ENCODE results near the gene FN1. TPM values are rescaled to one million over a fixed set of nuclear protein-coding genes. Genes with fewer than 3 reads are reported as not detected.

Gene FN1
- total RNA-seq, 1 donor from 2014 or later, result 52.0 TPM

GRCh38 chr2:215383652-215384279, 52.1 kb downstream of the FN1 start:
- Histone ChIP-seq H3K4me3 (no peak overlapping the region), H3K79me2 (ENCODE audit: low read depth) (no peaks in the 10 kb centered on the region), H3K4me1 (no peaks in the 10 kb centered on the region), H4K20me1 (ENCODE audit: low read depth) (no peaks in the 10 kb centered on the region), H3K9ac (no peak overlapping the region), H3K4me2 (no peak overlapping the region), H3K27ac (no peak overlapping the region), H3K27me3 (no peaks in the 10 kb centered on the region), H3F3A (ENCODE audit: low read depth) (no peaks in the 10 kb centered on the region), H3K36me3 (no peaks in the 10 kb centered on the region), H3K9me3 (ENCODE audit: low read depth) (no peaks in the 10 kb centered on the region), H2AFZ (replicated peaks) (no peak overlapping the region)
- Mint-ChIP-seq H3K9me3 (no peaks in the 10 kb centered on the region), H3K27me3 (ENCODE audit: insufficient read depth, low read depth) (peaks cover 2% of the 10 kb centered on the region), H3K4me1 (no peaks in the 10 kb centered on the region), H3K36me3 (peaks cover 38% of the 10 kb centered on the region), H3K4me3 (no peak overlapping the region), H3K27ac (no peak overlapping the region)
- DNase-seq (ENCODE audit: low spot score), result no peak
- TF ChIP-seq EZH2phosphoT487 (IDR thresholded peaks at IDR 0.05), result no peak
- TF ChIP-seq EZH2 (IDR thresholded peaks at IDR 0.05), result no peak
- no peak for TF ChIP-seq CTCF (IDR thresholded peaks at IDR 0.05)

- Histone ChIP-seq H3K79me2 (ENCODE audit: low read depth) (no peaks in the 10 kb centered on the region), H2AFZ (replicated peaks) (no peak overlapping the region), H3F3A (ENCODE audit: low read depth) (no peaks in the 10 kb centered on the region), H3K36me3 (no peaks in the 10 kb centered on the region), H3K27ac (no peak overlapping the region), H3K4me1 (no peaks in the 10 kb centered on the region), H3K4me3 (no peak overlapping the region), H4K20me1 (ENCODE audit: low read depth) (no peaks in the 10 kb centered on the region), H3K9me3 (ENCODE audit: low read depth) (no peaks in the 10 kb centered on the region), H3K4me2 (no peak overlapping the region), H3K27me3 (no peaks in the 10 kb centered on the region), H3K9ac (no peak overlapping the region)
- DNase-seq (ENCODE audit: low spot score), result no peak
- Mint-ChIP-seq H3K36me3 (peaks cover 38% of the 10 kb centered on the region), H3K4me1 (no peaks in the 10 kb centered on the region), H3K9me3 (no peaks in the 10 kb centered on the region), H3K27ac (no peak overlapping the region), H3K4me3 (no peak overlapping the region), H3K27me3 (ENCODE audit: insufficient read depth, low read depth) (peaks cover 2% of the 10 kb centered on the region)
- TF ChIP-seq CTCF (IDR thresholded peaks at IDR 0.05) (no peak), EZH2 (IDR thresholded peaks at IDR 0.05) (no peak), EZH2phosphoT487 (IDR thresholded peaks at IDR 0.05) (no peak)
Observed at GRCh38 chr2:215382480-215382879, 53.4 kb downstream of the FN1 start.

GRCh38 chr2:215382011-215382410, 53.9 kb downstream of the FN1 start:
- Mint-ChIP-seq H3K4me3 (no peak overlapping the region), H3K27ac (no peak overlapping the region), H3K9me3 (no peaks in the 10 kb centered on the region), H3K4me1 (no peaks in the 10 kb centered on the region), H3K36me3 (peaks cover 36% of the 10 kb centered on the region), H3K27me3 (ENCODE audit: insufficient read depth, low read depth) (peaks cover 2% of the 10 kb centered on the region)
- TF ChIP-seq CTCF (IDR thresholded peaks at IDR 0.05), result no peak
- no peak for TF ChIP-seq EZH2 (IDR thresholded peaks at IDR 0.05)
- TF ChIP-seq EZH2phosphoT487 (IDR thresholded peaks at IDR 0.05), result no peak
- Histone ChIP-seq H3K79me2 (ENCODE audit: low read depth) (no peaks in the 10 kb centered on the region), H4K20me1 (ENCODE audit: low read depth) (no peaks in the 10 kb centered on the region), H3K27ac (no peak overlapping the region), H3F3A (ENCODE audit: low read depth) (no peaks in the 10 kb centered on the region), H2AFZ (replicated peaks) (no peak overlapping the region), H3K36me3 (no peaks in the 10 kb centered on the region), H3K9me3 (ENCODE audit: low read depth) (no peaks in the 10 kb centered on the region), H3K4me3 (no peak overlapping the region), H3K9ac (no peak overlapping the region), H3K27me3 (no peaks in the 10 kb centered on the region), H3K4me2 (no peak overlapping the region), H3K4me1 (no peaks in the 10 kb centered on the region)
- no peak for DNase-seq (ENCODE audit: low spot score)
